Suprapubic skin (tissue), 4 donors: Measurements from ENCODE around the gene EBP. TPM values are rescaled to one million over a fixed set of nuclear protein-coding genes. Genes with fewer than 3 reads are reported as not detected.

Experiments
- DNase-seq, 2 donors: peaks; one replicate each; pipeline ENCODE4 v3.0.0-alpha.2; 2019; ENCODE audit warnings: low spot score in 2 of 2
- H3K27ac ChIP-seq: fragments of 200-600 bp; sonication (generic); one replicate; pipeline ENCODE4 v1.5.1; 2019
- H3K27me3 ChIP-seq: fragments of 200-600 bp; sonication (generic); one replicate; pipeline ENCODE4 v1.5.1; 2019
- H3K36me3 ChIP-seq: fragments of 200-600 bp; sonication (generic); one replicate; pipeline ENCODE4 v1.5.1; 2019
- H3K4me1 ChIP-seq: fragments of 200-600 bp; sonication (generic); one replicate; pipeline ENCODE4 v1.5.1; 2019
- H3K4me3 ChIP-seq: fragments of 200-600 bp; sonication (generic); one replicate; pipeline ENCODE4 v1.5.1; 2019; ENCODE audit warnings: mild to moderate bottlenecking
- H3K9me3 ChIP-seq: fragments of 200-600 bp; sonication (generic); one replicate; pipeline ENCODE4 v1.5.1; 2019
- CTCF ChIP-seq, 2 donors: fragments of 200-600 bp in 1 of 2; fragments of 450-650 bp in 1 of 2; sonication (generic) in 1 of 2; IDR thresholded peaks; one replicate each; pipeline ENCODE4 v1.5.1; 2016 to 2019; ENCODE audit warnings: antibody characterized with exemption in 2 of 2, mild to moderate bottlenecking in 1 of 2, moderate library complexity in 1 of 2
- EP300 ChIP-seq: sonication (generic); formaldehyde crosslinking; IDR thresholded peaks from one replicate; pipeline ENCODE4 v1.6.1; 2017; ENCODE audit warnings: antibody characterized with exemption
- POLR2A ChIP-seq, 2 donors: fragments of 450-650 bp; IDR thresholded peaks; one replicate each; pipeline ENCODE4 v1.6.1; 2017; ENCODE audit warnings: antibody characterized with exemption in 2 of 2, mild to moderate bottlenecking in 2 of 2, moderate library complexity in 2 of 2
- POLR2AphosphoS5 ChIP-seq, 3 donors: sonication (generic); formaldehyde crosslinking; IDR thresholded peaks; one replicate each; pipeline ENCODE4 v1.6.1; 2017; ENCODE audit warnings: antibody characterized with exemption in 3 of 3
- WGBS: methylation state at CpG from one replicate; pipeline ENCODE4 v1.1.5; 2018; 5-methylcytosine and 5-hydroxymethylcytosine counted together
- total RNA-seq, 4 donors: library from RNA; depleted of rRNA; stranded (reverse); fragments of >200 nt; gene quantifications; one replicate each; pipeline ENCODE4 v1.1.0, GENCODE V29; 2016

Gene EBP
- total RNA-seq, 4 donors from 2014 or later = 43.4 to 82.7 (median 71.9) TPM

- no peak overlapping the region for H3K4me3 ChIP-seq
- WGBS = 86% methylated on average over 5 of the region's 5 CpGs
- TF ChIP-seq POLR2A (IDR thresholded peaks at IDR 0.05) (no peak), CTCF (IDR thresholded peaks at IDR 0.05) (no peak), POLR2AphosphoS5 (IDR thresholded peaks at IDR 0.05) (no peak)
Measured at GRCh38 chrX:48507246-48507645, 14.4 kb upstream of the EBP start.

DNA sequence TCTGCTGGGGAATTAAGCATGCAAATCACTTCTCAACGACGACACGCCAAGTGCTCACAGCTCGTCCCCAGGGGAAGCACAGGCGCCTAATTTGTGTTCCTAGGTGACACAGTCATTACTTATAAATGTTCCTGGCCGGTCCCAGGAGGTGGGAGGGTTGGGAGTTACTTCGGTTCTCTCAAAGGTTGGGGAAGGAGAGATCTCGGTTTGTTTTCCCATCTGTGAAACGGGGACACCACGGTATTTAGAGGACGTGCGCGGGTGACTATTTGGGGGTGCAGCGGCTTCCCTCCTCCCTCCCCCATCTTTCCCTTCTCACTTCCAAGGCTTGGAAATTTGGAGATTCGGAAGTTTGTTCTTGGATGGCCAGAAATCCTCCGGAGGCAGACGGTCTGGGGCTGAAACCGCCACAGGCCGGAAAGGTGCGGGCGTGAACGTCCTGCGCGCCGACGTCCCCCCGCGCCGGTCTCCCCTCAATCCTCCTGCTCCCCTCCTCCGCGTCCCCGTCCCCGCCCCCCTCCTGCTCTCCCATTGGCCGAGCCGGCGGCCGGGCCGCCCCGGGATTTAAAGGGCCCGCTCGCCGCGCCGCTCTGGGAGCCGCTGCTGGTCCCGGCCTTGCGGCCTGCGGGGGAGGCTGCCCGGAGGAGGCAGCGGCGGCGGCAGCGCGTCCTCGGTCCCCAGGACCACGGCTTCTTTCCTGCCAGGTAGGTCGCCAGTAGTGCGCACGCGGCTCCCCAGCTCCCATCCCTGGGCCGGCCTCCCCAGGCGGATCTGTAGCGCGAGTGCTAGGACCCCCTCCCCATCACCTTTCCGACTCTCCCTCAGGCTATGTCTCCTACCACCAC lies 13.0 kb upstream of the EBP start, which contains the start of gene PORCN:
Gene PORCN (plus strand): TSS at position 593 of the 845 bp plus-strand sequence. CDS start 829 bp downstream, outside the sequence.
- peak within 1 kb of the TSS; percentile 67 for H3K27ac ChIP-seq
- DNase-seq = peak; percentile 83 to 91
- no peak for TF ChIP-seq EP300
- no peak for TF ChIP-seq CTCF (IDR thresholded peaks at IDR 0.05)
- no peak for TF ChIP-seq POLR2A (IDR thresholded peaks at IDR 0.05)
- TF ChIP-seq POLR2AphosphoS5 (IDR thresholded peaks at IDR 0.05) = no peak
- no peaks in the 10 kb centered on the region for H3K36me3 ChIP-seq
- no peaks in the 10 kb centered on the region for H3K9me3 ChIP-seq
- H3K4me3 ChIP-seq = peak within 1 kb of the TSS; percentile 70
- no peaks in the 10 kb centered on the region for H3K27me3 ChIP-seq
- 51% methylated on average over 41 of the region's 65 CpGs for WGBS
- H3K4me1 ChIP-seq = peaks cover 11% of the 10 kb centered on the region

More at GRCh38 chrX:48507246-48507645, 14.4 kb upstream of the EBP start:
- H3K27ac ChIP-seq = no peak overlapping the region
- peaks cover 11% of the 10 kb centered on the region for H3K4me1 ChIP-seq
- no peak for DNase-seq
- no peaks in the 10 kb centered on the region for H3K9me3 ChIP-seq
- H3K36me3 ChIP-seq = no peaks in the 10 kb centered on the region
- no peaks in the 10 kb centered on the region for H3K27me3 ChIP-seq

- WGBS = 33% methylated on average over 16 of the region's 16 CpGs
- no peaks in the 10 kb centered on the region for H3K27me3 ChIP-seq
- TF ChIP-seq POLR2A (IDR thresholded peaks at IDR 0.05) (no peak), POLR2AphosphoS5 (IDR thresholded peaks at IDR 0.05) (no peak), CTCF (IDR thresholded peaks at IDR 0.05) (no peak), EP300 (no peak)
- no peaks in the 10 kb centered on the region for H3K9me3 ChIP-seq
- peak overlapping the region; percentile 67 for H3K27ac ChIP-seq
- peaks cover 11% of the 10 kb centered on the region for H3K4me1 ChIP-seq
- DNase-seq = no peak
- H3K36me3 ChIP-seq = no peaks in the 10 kb centered on the region
- H3K4me3 ChIP-seq = peak overlapping the region; percentile 70
Measured at GRCh38 chrX:48509245-48509590, 12.4 kb upstream of the EBP start.

DNA sequence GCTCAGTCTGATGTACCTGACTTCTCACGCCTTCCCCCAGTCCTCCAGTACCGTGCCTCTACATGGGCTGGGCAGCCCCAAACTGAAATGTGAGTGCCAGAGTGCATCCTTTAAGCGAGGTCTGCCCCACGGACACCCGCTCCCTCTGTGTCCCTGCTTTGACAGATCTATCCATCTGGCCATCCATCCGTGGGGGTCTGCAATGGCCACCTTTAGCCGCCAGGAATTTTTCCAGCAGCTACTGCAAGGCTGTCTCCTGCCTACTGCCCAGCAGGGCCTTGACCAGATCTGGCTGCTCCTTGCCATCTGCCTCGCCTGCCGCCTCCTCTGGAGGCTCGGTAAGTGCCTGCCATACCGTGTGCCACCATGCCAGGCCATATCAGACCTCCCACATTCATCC lies 12.0 kb upstream of the EBP start:
- peaks cover 11% of the 10 kb centered on the region for H3K4me1 ChIP-seq
- no peak for DNase-seq
- 72% methylated on average over 11 of the region's 11 CpGs for WGBS
- no peaks in the 10 kb centered on the region for H3K36me3 ChIP-seq
- H3K27me3 ChIP-seq = no peaks in the 10 kb centered on the region
- H3K4me3 ChIP-seq = peak overlapping the region; percentile 70
- H3K27ac ChIP-seq = no peak overlapping the region
- TF ChIP-seq POLR2A (IDR thresholded peaks at IDR 0.05) = no peak
- TF ChIP-seq EP300 = no peak
- no peak for TF ChIP-seq CTCF (IDR thresholded peaks at IDR 0.05)
- no peak for TF ChIP-seq POLR2AphosphoS5 (IDR thresholded peaks at IDR 0.05)
- H3K9me3 ChIP-seq = no peaks in the 10 kb centered on the region

- no peak overlapping the region for H3K27ac ChIP-seq
- 65% methylated on average over 4 of the region's 4 CpGs for WGBS
- H3K4me1 ChIP-seq = peaks cover 11% of the 10 kb centered on the region
- TF ChIP-seq POLR2A (IDR thresholded peaks at IDR 0.05) (no peak), POLR2AphosphoS5 (IDR thresholded peaks at IDR 0.05) (no peak), CTCF (IDR thresholded peaks at IDR 0.05) (no peak), EP300 (no peak)
- H3K36me3 ChIP-seq = peaks cover 6% of the 10 kb centered on the region
- DNase-seq = no peak
- H3K27me3 ChIP-seq = no peaks in the 10 kb centered on the region
- H3K4me3 ChIP-seq = no peak overlapping the region
- H3K9me3 ChIP-seq = no peaks in the 10 kb centered on the region
Measured at GRCh38 chrX:48511560-48511959, 10.0 kb upstream of the EBP start.
